Natural killer cell treated with Interleukin-12 subunit alpha and Interleukin-12 subunit beta and Interleukin-15 and Interleukin-18, amount 100 ng/mL, for 72 hours (primary cell): ENCODE data around the gene ENTPD1. TPM values are rescaled to one million over a fixed set of nuclear protein-coding genes. Genes with fewer than 3 reads are reported as not detected.
A peak's percentile ranks its signal among the peaks of the same experiment; 100 is the strongest.
"Not testable (repeated sequence)": the region's sequence is repeated elsewhere in the genome, so short reads cannot be mapped to it uniquely, and the experiment has no call there.

ENCODE experiments used
- ATAC-seq, 2 donors: fragments of 150-1000 bp; cut with Tn5 transposase in 1 of 2; sonication (Bioruptor Pico), chemical (Tn5 transposase) in 1 of 2; 2 replicates each; pipeline ENCODE4 v1.10.0; 2021
- DNase-seq: peaks from one replicate; pipeline ENCODE4 v3.0.0; 2022; ENCODE audit warnings: low spot score
- H3K27ac Mint-ChIP-seq, 2 donors: 1 replicate in 1 of 2; 2 replicates in 1 of 2; pipeline ENCODE4 v1.8.0; 2022; ENCODE audit warnings: mixed read lengths in 2 of 2, mild to moderate bottlenecking in 1 of 2, moderate library complexity in 1 of 2
- H3K27me3 Mint-ChIP-seq, 2 donors: 1 replicate in 1 of 2; 2 replicates in 1 of 2; pipeline ENCODE4 v1.8.0; 2022; ENCODE audit warnings: mixed read lengths in 2 of 2
- H3K36me3 Mint-ChIP-seq: one replicate; pipeline ENCODE4 v1.8.0; 2022; ENCODE audit warnings: mixed read lengths
- H3K4me1 Mint-ChIP-seq, 2 donors: 1 replicate in 1 of 2; 2 replicates in 1 of 2; pipeline ENCODE4 v1.8.0; 2022; ENCODE audit warnings: low read depth in 2 of 2, mixed read lengths in 2 of 2, mild to moderate bottlenecking in 1 of 2
- H3K4me3 Mint-ChIP-seq: one replicate; pipeline ENCODE4 v1.8.0; 2022; ENCODE audit warnings: mixed read lengths
- H3K9me3 Mint-ChIP-seq: 2 replicates; pipeline ENCODE4 v1.8.0; 2022; ENCODE audit warnings: mixed read lengths
- total RNA-seq, 2 donors: library from RNA; stranded (reverse); gene quantifications; one replicate each; pipeline ENCODE4 v1.2.3, GENCODE V29; 2022

The ENTPD1 gene
- total RNA-seq, 2 donors from 2014 or later = 56.4 to 111 TPM

- ATAC-seq (no peak), DNase-seq (no peak)
- peak overlapping the region; percentile 63 for H3K4me3 Mint-ChIP-seq
- peaks cover 0 to 7% of the 10 kb centered on the region in 2 donors for H3K27me3 Mint-ChIP-seq
- H3K36me3 Mint-ChIP-seq = peaks cover 5% of the 10 kb centered on the region
- peak overlapping the region; percentile 44 to 75 for H3K27ac Mint-ChIP-seq
- H3K9me3 Mint-ChIP-seq = no peaks in the 10 kb centered on the region
- peaks cover 7 to 22% of the 10 kb centered on the region in 2 donors for H3K4me1 Mint-ChIP-seq
These were observed 13.5 kb upstream of the ENTPD1 start for GRCh38 chr10:95742485-95742884.

- Mint-ChIP-seq H3K27ac (no peak overlapping the region), H3K4me3 (no peak overlapping the region), H3K4me1 (peaks cover 7 to 22% of the 10 kb centered on the region in 2 donors), H3K27me3 (peaks cover 0 to 4% of the 10 kb centered on the region in 2 donors), H3K9me3 (no peaks in the 10 kb centered on the region), H3K36me3 (peaks cover 5% of the 10 kb centered on the region)
- DNase-seq (no peak), ATAC-seq (no peak)
These were observed 12.9 kb upstream of the ENTPD1 start for GRCh38 chr10:95742962-95743535.

- no peak for ATAC-seq
- no peak overlapping the region for H3K27ac Mint-ChIP-seq
- peaks cover 5% of the 10 kb centered on the region for H3K36me3 Mint-ChIP-seq
- no peaks in the 10 kb centered on the region for H3K27me3 Mint-ChIP-seq
- peaks cover 7 to 8% of the 10 kb centered on the region in 2 donors for H3K4me1 Mint-ChIP-seq
- DNase-seq = no peak
- no peak overlapping the region for H3K4me3 Mint-ChIP-seq
- H3K9me3 Mint-ChIP-seq = peaks cover 7% of the 10 kb centered on the region
These were observed 10.5 kb upstream of the ENTPD1 start for GRCh38 chr10:95745501-95745900.

GRCh38 chr10:95748349-95748748, 7.6 kb upstream of the ENTPD1 start:
- Mint-ChIP-seq H3K4me3 (no peak overlapping the region), H3K27ac (no peak overlapping the region), H3K9me3 (peaks cover 7% of the 10 kb centered on the region), H3K4me1 (no peaks in the 10 kb centered on the region), H3K27me3 (peaks cover 0 to 14% of the 10 kb centered on the region in 2 donors), H3K36me3 (peaks cover 11% of the 10 kb centered on the region)
- no peak for DNase-seq
- ATAC-seq = no peak

GRCh38 chr10:95755511-95756004, 405 bp upstream of the ENTPD1 start:
- peak overlapping the region; percentile 87 to 89 for H3K27ac Mint-ChIP-seq
- H3K9me3 Mint-ChIP-seq = no peaks in the 10 kb centered on the region
- DNase-seq (no peak), ATAC-seq (no peak)
- H3K36me3 Mint-ChIP-seq = peaks cover 10% of the 10 kb centered on the region
- peaks cover 39 to 44% of the 10 kb centered on the region in 2 donors for H3K4me1 Mint-ChIP-seq
- peak overlapping the region; percentile 85 for H3K4me3 Mint-ChIP-seq
- H3K27me3 Mint-ChIP-seq = peaks cover 2 to 20% of the 10 kb centered on the region in 2 donors

GRCh38 chr10:95756809-95757684, 1.1 kb downstream of the ENTPD1 start:
- ATAC-seq (no peak), DNase-seq (no peak)
- H3K36me3 Mint-ChIP-seq = peaks cover 8% of the 10 kb centered on the region
- no peaks in the 10 kb centered on the region for H3K9me3 Mint-ChIP-seq
- H3K4me1 Mint-ChIP-seq = peaks cover 47 to 51% of the 10 kb centered on the region in 2 donors
- H3K27me3 Mint-ChIP-seq = peaks cover 2 to 7% of the 10 kb centered on the region in 2 donors
- peak overlapping the region; percentile 85 for H3K4me3 Mint-ChIP-seq
- H3K27ac Mint-ChIP-seq = peak overlapping the region; percentile 87 to 89

- H3K9me3 Mint-ChIP-seq = no peaks in the 10 kb centered on the region
- H3K4me3 Mint-ChIP-seq = peak overlapping the region; percentile 85
- peaks cover 47 to 55% of the 10 kb centered on the region in 2 donors for H3K4me1 Mint-ChIP-seq
- H3K27me3 Mint-ChIP-seq = peaks cover 2 to 6% of the 10 kb centered on the region in 2 donors
- DNase-seq (peak; percentile 74), ATAC-seq (peak; percentile 86 to 89)
- peaks cover 8% of the 10 kb centered on the region for H3K36me3 Mint-ChIP-seq
- H3K27ac Mint-ChIP-seq = peak overlapping the region; percentile 87 to 89
These were observed 2.5 kb downstream of the ENTPD1 start for GRCh38 chr10:95758351-95759025.

- H3K4me1 Mint-ChIP-seq = peaks cover 53 to 60% of the 10 kb centered on the region in 2 donors
- peaks cover 1 to 6% of the 10 kb centered on the region in 2 donors for H3K27me3 Mint-ChIP-seq
- H3K27ac Mint-ChIP-seq = peak overlapping the region; percentile 87 to 89
These were observed 3.4 kb downstream of the ENTPD1 start for GRCh38 chr10:95759233-95759826.

GRCh38 chr10:95761939-95762492, 6.1 kb downstream of the ENTPD1 start:
- Mint-ChIP-seq H3K4me3 (peak overlapping the region; percentile 70), H3K27ac (peak overlapping the region; percentile 63 to 89), H3K4me1 (peaks cover 35 to 40% of the 10 kb centered on the region in 2 donors), H3K36me3 (peaks cover 18% of the 10 kb centered on the region), H3K27me3 (peaks cover 0 to 9% of the 10 kb centered on the region in 2 donors), H3K9me3 (no peaks in the 10 kb centered on the region)
- DNase-seq = no peak
- ATAC-seq = no peak

More at GRCh38 chr10:95759233-95759826, 3.4 kb downstream of the ENTPD1 start:
- H3K4me3 Mint-ChIP-seq = peak overlapping the region; percentile 85
- H3K36me3 Mint-ChIP-seq = peaks cover 14% of the 10 kb centered on the region
- ATAC-seq = no peak
- no peaks in the 10 kb centered on the region for H3K9me3 Mint-ChIP-seq
- DNase-seq = no peak

GRCh38 chr10:95767884-95768556, 12.1 kb downstream of the ENTPD1 start:
- Mint-ChIP-seq H3K36me3 (peaks cover 35% of the 10 kb centered on the region), H3K4me1 (peaks cover 17% of the 10 kb centered on the region in 2 donors), H3K27ac (peak overlapping the region; percentile 13 to 69), H3K27me3 (peaks cover 0 to 14% of the 10 kb centered on the region in 2 donors), H3K4me3 (peak overlapping the region; percentile 9), H3K9me3 (peaks cover 8% of the 10 kb centered on the region)
- ATAC-seq = no peak
- no peak for DNase-seq

- Mint-ChIP-seq H3K4me1 (peaks cover 11 to 12% of the 10 kb centered on the region in 2 donors), H3K36me3 (peaks cover 39% of the 10 kb centered on the region), H3K4me3 (no peak overlapping the region), H3K27me3 (peaks cover 0 to 14% of the 10 kb centered on the region in 2 donors), H3K9me3 (peaks cover 8% of the 10 kb centered on the region), H3K27ac (peak overlapping the region; percentile 26 to 47)
- ATAC-seq (no peak), DNase-seq (no peak)
These were observed 14.2 kb downstream of the ENTPD1 start for GRCh38 chr10:95770084-95770720.

GRCh38 chr10:95773454-95773853, 17.5 kb downstream of the ENTPD1 start:
- H3K4me3 Mint-ChIP-seq, H3K9me3 Mint-ChIP-seq, H3K27me3 Mint-ChIP-seq, DNase-seq, H3K4me1 Mint-ChIP-seq, H3K27ac Mint-ChIP-seq, ATAC-seq: not testable (repeated sequence)
- peaks cover 41% of the 10 kb centered on the region for H3K36me3 Mint-ChIP-seq
